ENCODE results near the gene PALLD. TPM values are rescaled to one million over a fixed set of nuclear protein-coding genes. Genes with fewer than 3 reads are reported as not detected.

PALLD gene
- total RNA-seq, 1 experiment from 2014 or later, result 166 TPM

DNA sequence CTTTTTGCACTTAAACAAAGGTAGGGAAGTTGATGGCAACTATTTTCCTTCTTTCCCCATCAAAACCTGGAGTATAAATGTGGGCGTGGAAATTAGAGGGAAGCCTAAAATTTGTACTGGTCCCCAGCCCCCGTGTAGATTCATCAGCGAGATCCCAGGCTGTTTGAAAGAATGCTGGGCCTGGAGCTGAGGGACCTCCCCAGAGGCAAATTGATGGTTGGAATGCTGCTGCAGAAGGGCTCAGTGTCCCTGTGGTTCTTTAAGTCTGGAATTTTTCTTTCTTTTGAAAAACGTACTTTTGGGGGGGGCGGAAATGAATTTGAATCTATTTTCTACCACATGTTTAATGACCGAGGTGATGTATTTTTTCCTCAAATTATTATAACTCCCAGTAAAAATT, 316.0 kb downstream of the PALLD start:
- Histone ChIP-seq H2AFZ (ENCODE audit: low read depth, low read length, poor library complexity, severe bottlenecking) (no peak overlapping the region), H3K27me3 (ENCODE audit: insufficient read depth, low read length) (no peaks in the 10 kb centered on the region)
- no TSS peak for BruUV-seq (replicated peaks)

More for the DNA sequence above, 316.0 kb downstream of the PALLD start:
- no peak for TF ChIP-seq REST (IDR thresholded peaks at IDR 0.05; ENCODE audit: low read depth)
- no peak for TF ChIP-seq JUND (IDR thresholded peaks at IDR 0.05)
- no peak for TF ChIP-seq CBX3 (IDR thresholded peaks at IDR 0.05; ENCODE audit: low read depth)
- Histone ChIP-seq H3K9me2 (ENCODE audit: insufficient read depth) (no peaks in the 10 kb centered on the region), H3K9ac (ENCODE audit: low read length) (no peak overlapping the region), H4K20me1 (ENCODE audit: insufficient read depth) (no peaks in the 10 kb centered on the region), H3K4me2 (ENCODE audit: low read length) (no peak overlapping the region), H3K4me3 (replicated peaks in 1 of 2; ENCODE audit: low read depth in 1 of 2, low read length in 2 of 2) (no peak overlapping the region), H3K79me2 (ENCODE audit: insufficient read depth, low read length) (no peaks in the 10 kb centered on the region), H3K9me3 (ENCODE audit: control insufficient read depth in 1 of 2, insufficient read depth in 1 of 2, low read depth in 1 of 2, low read length in 2 of 2) (no peaks in the 10 kb centered on the region), H3K36me3 (ENCODE audit: control insufficient read depth in 1 of 2, insufficient read depth in 2 of 2, low read length in 2 of 2) (no peaks in the 10 kb centered on the region), H3K4me1 (ENCODE audit: control insufficient read depth in 1 of 2, insufficient read depth in 2 of 2, low read length in 2 of 2) (peaks cover 8 to 18% of the 10 kb centered on the region in 2 experiments; a peak in 3 of 4 replicates), H3K27ac (ENCODE audit: low read depth, low read length) (no peak overlapping the region)
- intact Hi-C loops (cut with micrococcal nuclease), result no loop called here
- ChIA-PET CTCF (no interaction called here), RAD21 (ENCODE audit: low non-redundant PET in 1 of 2, low total read pairs in 2 of 2, uncharacterized antibody in 2 of 2, unreplicated experiment in 2 of 2) (no interaction called here), POLR2A (interaction anchor here (1.3 kb wide), 1 partner anchor 21 kb away, joined by 3 read pairs; no protein-coding TSS in a partner anchor)
- DNase-seq (ENCODE audit: low read depth, low spot score) (no peak), ATAC-seq (no peak)
